ENCODE measurements around the gene PKD1L1.

- TF ChIP-seq CTCF (IDR thresholded peaks at IDR 0.05 in 2 of 3, conservative IDR thresholded peaks at IDR 0.05 in 1 of 3; ENCODE audit: borderline replicate concordance in 1 of 3, insufficient read depth in 1 of 3, low read depth in 2 of 3, low read length in 2 of 3) (no peak), POLR2A (IDR thresholded peaks at IDR 0.05; ENCODE audit: borderline replicate concordance, extremely low read depth, insufficient read depth, insufficient read length) (no peak), TCF7L2 (IDR thresholded peaks at IDR 0.05; ENCODE audit: borderline replicate concordance, extremely low read depth, insufficient read depth, insufficient read length) (no peak), POLR2AphosphoS5 (IDR thresholded peaks at IDR 0.05; ENCODE audit: low read depth, low read length) (no peak), MAX (IDR thresholded peaks at IDR 0.05) (no peak), EZH2 (IDR thresholded peaks at IDR 0.05) (no peak), SP1 (IDR thresholded peaks at IDR 0.05; ENCODE audit: low read depth) (no peak), SRF (IDR thresholded peaks at IDR 0.05; ENCODE audit: low read depth) (no peak), JUND (IDR thresholded peaks at IDR 0.05) (no peak)
Observed at GRCh38 chr7:47782022-47782421, 166.2 kb downstream of the PKD1L1 start.

Measured in HCT116 (cell line).